NCI-H82 treated with DMSO at 0.1 percent for 48 hours (cell line): Measurements from ENCODE around the gene CSTF3.
"Not testable (repeated sequence)": the region's sequence is repeated elsewhere in the genome, so short reads cannot be mapped to it uniquely, and the experiment has no call there.

Experiments used
- DNase-seq: peaks from one replicate; lab custom pipeline; 2025; ENCODE audit not compliant: unreplicated experiment; lab: John Stamatoyannopoulos, UW

CSTF3 gene

GRCh38 chr11:33094157-33094556 is 67.1 kb downstream of the CSTF3 start:
- DNase-seq, result no peak

DNA sequence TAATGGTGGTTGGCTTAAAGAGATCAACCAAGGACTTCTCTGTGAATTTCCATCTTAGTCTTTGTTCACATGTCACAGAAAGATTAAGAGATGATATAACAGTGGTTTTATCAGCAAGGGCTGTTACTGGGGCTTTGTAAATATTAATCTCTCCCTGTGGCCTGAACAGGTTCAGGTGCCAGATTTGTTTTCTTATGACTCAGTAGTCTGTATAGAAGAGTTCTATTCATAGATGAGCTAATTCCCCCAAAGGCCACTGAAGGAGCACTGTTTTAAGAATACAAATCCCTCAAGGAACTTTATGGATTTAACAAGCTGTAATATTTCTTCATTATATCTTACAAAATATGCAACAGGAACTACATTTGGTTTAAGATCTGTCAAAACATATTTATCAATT is 71.5 kb downstream of the CSTF3 start:
- DNase-seq, result no peak

GRCh38 chr11:33086017-33086416 is 75.3 kb downstream of the CSTF3 start:
- DNase-seq, result no peak

- DNase-seq, result no peak
Measured at GRCh38 chr11:33083918-33084317, 77.4 kb downstream of the CSTF3 start.

DNA sequence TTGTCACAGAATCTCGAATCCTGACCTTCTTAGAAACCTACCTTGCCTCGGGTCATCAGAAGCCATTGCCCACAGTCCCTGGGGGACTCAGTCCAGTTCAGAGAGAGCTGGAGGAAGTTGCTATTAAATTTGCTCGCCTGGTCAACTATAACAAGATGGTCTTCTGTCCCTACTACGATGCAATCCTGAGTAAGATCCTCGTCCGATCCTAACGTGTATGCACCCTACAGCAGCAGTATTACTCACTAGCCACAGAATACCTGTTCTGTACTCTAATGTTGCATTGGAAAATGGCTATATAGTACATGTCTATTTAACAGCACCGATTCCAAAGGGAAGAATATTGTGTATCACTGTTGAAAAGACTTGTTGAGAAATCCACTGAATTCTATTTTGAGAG is 88.8 kb downstream of the CSTF3 start:
- no peak for DNase-seq

DNA sequence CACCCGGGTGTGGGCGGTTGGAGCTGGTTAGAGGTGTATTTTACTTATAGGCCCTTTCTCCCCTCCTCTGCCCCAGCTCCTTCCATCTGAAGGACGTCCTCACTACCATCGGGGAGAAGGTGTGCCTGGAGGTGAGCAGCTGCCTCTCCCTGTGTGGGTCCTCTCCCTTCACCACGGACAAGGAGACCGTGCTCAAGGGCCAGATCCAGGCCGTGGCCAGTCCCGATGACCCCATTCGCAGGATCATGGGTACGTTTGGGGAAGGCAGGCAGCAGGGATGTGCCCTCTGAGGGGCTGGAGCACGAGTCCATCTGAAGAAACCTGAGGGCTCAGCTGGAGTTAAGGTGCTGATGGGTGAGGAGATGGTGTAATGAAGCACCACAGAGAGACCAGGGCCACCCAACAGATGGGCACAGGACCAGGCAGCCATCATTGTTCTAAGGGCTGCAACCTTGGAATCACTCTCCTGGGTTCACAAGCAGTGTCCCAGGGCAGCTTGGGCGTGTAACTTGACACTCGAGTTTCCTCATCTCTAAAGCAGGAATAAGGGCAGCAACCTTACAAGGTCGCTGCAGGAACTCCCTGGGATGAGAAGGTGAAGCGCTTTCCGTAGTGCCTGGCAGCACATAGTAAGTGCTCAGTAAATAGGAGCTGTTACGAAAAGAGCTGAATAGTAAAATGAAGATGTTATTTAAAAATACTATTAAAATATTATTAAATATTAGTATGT is 92.5 kb downstream of the CSTF3 start:
- no peak for DNase-seq

- no peak for DNase-seq
Measured at GRCh38 chr11:33067294-33067693, 94.0 kb downstream of the CSTF3 start.

- DNase-seq, result no peak
Measured at GRCh38 chr11:33065445-33066178, 95.7 kb downstream of the CSTF3 start.

GRCh38 chr11:33064866-33065265 is 96.4 kb downstream of the CSTF3 start:
- DNase-seq, result no peak

DNA sequence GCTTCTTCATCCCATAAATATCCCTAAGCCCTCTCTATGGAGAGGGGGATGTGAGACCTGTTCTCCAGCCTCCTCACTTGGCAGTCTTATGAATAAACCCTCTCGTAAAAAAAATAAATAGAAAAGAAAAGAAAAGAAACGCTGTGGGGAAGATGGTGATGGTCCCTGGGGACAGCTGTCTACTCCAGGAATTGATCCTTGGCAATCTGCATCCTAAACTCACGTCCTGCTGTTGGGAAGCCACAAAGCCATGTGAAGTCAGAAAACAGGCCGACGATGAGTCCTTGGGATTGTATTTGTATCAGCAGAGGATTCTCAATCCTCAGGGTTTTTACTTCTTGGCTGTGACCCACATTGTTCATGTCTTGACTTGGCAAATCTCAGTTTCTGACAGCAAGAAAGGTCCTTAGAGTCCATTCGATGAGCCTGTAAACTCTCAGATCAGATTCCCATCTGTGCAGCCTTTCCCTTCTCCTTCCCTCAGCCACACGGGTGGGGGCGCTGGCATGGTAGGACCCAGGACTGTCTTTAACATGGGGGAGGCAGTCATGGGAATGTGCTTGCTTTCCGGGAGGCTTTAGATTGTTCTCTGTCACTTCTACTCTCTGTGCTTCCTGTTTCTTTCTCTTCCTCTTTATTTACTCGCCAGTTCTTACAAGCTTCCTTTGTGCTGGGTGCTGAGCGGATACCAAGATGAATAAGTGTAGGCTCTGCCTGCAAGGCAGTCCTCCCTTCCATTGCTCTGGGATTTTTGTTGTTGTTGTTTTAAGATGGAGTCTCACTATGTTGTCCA is 97.1 kb downstream of the CSTF3 start:
- DNase-seq, result no peak

GRCh38 chr11:33063326-33063881 is 97.9 kb downstream of the CSTF3 start:
- no peak for DNase-seq

DNA sequence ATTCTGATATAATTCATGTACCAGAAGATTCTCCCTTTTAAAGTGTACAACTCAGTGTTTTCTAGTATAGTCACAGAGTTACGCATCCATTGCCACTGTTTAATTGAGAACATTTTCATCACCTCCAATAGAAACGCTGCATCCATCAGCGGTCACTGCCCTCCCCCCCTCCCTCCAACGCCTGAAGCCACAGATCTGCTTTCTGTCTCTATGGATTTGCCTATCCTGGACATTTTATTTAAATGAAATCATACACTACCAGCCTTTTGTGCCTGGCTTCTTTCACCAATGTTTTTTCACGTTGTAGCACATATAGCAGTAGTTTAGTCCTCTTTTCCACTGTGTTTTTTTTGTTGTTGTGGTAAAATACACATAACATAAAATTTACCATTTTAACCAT is 99.1 kb downstream of the CSTF3 start:
- no peak for DNase-seq

DNA sequence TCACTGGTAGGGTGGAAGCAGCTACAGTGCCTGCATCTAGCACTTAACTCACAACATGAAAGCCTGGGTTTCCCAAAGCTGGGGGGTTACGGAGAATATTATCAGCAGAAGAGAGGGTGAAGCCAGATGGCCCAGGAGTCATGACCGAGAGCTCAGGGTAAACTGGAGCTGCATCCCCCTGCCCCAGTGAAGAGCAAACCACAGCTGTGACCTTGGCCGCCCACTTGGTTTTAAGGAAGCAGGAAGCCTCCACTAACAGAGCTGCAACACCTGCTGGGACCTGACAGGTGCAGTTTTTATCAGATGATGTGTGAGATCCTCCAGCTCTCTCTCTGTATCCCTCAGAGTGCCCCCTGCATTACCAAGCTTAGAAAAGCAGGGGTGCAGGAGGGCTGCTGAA is 101.0 kb downstream of the CSTF3 start:
- no peak for DNase-seq

- DNase-seq, result no peak
Measured at GRCh38 chr11:33059331-33060007, 101.8 kb downstream of the CSTF3 start.

- no peak for DNase-seq
Measured at GRCh38 chr11:33057284-33057683, 104.0 kb downstream of the CSTF3 start.

DNA sequence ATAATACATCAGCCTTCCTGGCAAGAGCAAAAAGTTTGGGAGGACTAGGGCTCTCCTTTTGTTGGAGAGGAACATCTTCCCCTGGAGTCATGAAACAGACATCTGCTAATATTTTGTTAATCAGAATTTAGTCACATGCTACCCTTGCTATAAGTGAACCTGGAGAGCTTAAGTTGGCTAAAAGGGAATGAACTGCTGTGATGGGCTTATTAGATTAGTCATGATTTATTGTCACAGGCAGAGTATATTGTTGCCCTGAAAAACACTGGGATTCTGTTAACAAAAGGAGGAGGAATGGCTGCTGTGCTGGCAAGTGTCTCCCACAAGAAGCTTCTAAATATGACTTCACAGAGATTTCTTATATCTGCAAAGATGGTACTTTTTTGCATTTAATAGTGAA is 105.9 kb downstream of the CSTF3 start:
- DNase-seq, result peak; percentile 73

- DNase-seq, result no peak
Measured at GRCh38 chr11:33052231-33052630, 109.0 kb downstream of the CSTF3 start.

DNA sequence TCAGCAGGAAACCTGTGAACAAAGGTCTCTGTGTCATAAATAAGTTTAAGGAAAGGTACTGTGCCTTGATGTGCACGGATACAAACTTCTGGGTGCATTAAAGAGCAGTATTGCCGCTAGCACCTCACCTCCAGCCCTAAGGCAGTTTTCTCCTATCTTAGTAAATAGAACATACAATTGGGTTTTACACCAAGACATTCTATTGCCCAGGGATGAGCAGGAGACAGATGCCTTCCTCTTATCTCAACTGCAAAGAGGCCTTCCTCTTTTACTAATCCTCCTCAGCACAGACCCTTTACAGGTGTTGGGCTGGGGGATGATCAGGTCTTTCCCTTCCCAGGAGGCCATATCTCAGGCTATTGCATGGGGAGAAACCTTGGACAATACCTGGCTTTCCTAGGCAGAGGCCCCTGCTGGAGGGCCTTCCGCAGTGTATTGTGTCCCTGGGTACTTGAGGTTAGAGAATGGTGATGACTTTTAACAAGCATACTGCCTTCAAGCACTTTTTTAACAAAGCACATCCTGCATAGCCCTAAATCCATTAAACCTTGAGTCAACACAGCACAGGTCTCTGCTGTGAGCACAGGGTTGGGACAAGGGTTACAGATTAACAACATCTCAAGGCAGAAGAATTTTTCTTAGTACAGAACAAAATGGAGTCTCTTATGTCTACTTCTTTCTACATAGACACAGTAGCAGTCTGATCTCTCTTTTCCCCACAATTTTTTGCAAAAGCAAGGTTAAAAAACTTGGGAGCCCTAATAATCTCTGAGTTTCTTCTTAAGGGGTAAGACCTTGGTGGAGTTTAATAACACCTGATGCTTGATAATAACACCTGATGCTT is 111.5 kb downstream of the CSTF3 start:
- not testable (repeated sequence) for DNase-seq

DNA sequence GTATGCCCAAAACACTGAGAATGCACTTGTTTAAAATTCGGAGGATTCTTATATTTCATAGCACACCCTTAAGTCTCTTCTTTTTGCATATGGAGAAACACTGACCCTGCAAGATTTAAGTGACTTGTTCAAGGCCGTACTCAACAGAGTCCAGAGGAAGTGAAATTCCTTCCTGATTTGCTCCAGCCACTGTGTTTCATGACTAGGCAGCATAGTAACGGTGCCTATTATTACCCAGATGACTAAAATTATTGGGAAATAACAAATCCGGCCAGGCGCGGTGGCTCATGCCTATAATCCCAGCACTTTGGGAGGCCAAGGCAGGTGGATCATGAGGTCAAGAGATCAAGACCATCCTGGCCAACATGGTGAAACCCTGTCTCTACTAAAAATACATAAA is 112.6 kb downstream of the CSTF3 start:
- not testable (repeated sequence) for DNase-seq
